HCT116 (cell line): ENCODE measurements around the gene VCX3B.

Experiments used
- ELF1 ChIP-seq: IDR thresholded peaks from 2 replicates; pipeline ENCODE4 v1.6.1; 2012; ENCODE audit warnings: low read depth, borderline replicate concordance
- EZH2 ChIP-seq: fragments of 200-600 bp; sonication (generic); IDR thresholded peaks from 2 replicates; pipeline ENCODE4 v1.6.1; 2017; ENCODE audit warnings: antibody characterized with exemption, mixed run types
- EZH2phosphoT487 ChIP-seq: fragments of 200-600 bp; IDR thresholded peaks from 2 replicates; pipeline ENCODE4 v1.6.1; 2018; ENCODE audit warnings: antibody characterized with exemption, borderline replicate concordance
- POLR2A ChIP-seq: IDR thresholded peaks from 2 replicates; pipeline ENCODE4 v1.7.0; 2011; ENCODE audit warnings: borderline replicate concordance; ENCODE audit not compliant: insufficient read depth, insufficient read length; ENCODE audit errors: extremely low read depth
- POLR2AphosphoS5 ChIP-seq: IDR thresholded peaks from 2 replicates; pipeline ENCODE4 v1.6.1; 2011; ENCODE audit warnings: mild to moderate bottlenecking, low read depth, low read length, moderate library complexity
- RAD21 ChIP-seq: IDR thresholded peaks from 2 replicates; pipeline ENCODE4 v1.6.1; 2012; ENCODE audit warnings: low read depth, mild to moderate bottlenecking
- SP1 ChIP-seq: IDR thresholded peaks from 2 replicates; pipeline ENCODE4 v1.6.1; 2012; ENCODE audit warnings: low read depth
- YY1 ChIP-seq: IDR thresholded peaks from 2 replicates; pipeline ENCODE4 v1.6.1; 2011; ENCODE audit warnings: low read length, low read depth, moderate library complexity, mild to moderate bottlenecking; ENCODE audit not compliant: insufficient replicate concordance; ENCODE audit errors: extremely low read depth
- ZNF274 ChIP-seq: fragments of 200-500 bp; sonication (Bioruptor generic); IDR thresholded peaks from 2 replicates; pipeline ENCODE4 v1.6.1; 2014; ENCODE audit warnings: mild to moderate bottlenecking, low read depth, low read length, inconsistent platforms
- TF ChIP-seq, protein P1 (sequence below), 3 experiments: fragments of 200-600 bp in 1 of 3; sonication (generic) in 1 of 3; IDR thresholded peaks in 2 of 3; conservative IDR thresholded peaks in 1 of 3; 2 replicates each; pipeline ENCODE4 v1.5.1; 2012 to 2017; ENCODE audit warnings: low read depth in 2 of 3, low read length in 2 of 3, antibody characterized with exemption in 1 of 3, borderline replicate concordance in 1 of 3, control low read depth in 1 of 3, mild to moderate bottlenecking in 1 of 3, mixed read lengths in 1 of 3, mixed run types in 1 of 3, moderate library complexity in 1 of 3; ENCODE audit not compliant: insufficient read depth in 1 of 3

DNA sequence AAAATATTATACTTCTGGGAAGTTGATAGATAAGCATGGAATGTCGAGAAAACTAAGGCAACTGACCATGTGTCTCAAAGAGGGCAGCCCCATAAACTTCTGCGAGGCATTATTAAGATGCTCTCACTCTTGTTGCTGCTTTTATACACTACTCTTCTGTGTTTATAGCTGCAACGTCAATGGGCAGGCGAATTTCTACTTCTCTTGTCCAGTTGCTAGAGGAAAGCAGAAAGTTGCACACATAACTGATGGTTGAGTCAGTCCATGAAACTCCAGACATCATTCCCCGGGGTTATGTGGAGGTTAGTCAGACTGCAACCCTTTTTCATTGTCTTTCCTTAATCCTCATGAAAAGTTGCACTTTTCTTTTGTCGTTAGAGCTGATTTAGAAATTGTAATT, 39.8 kb downstream of the VCX3B start:
- TF ChIP-seq, protein P1, sequence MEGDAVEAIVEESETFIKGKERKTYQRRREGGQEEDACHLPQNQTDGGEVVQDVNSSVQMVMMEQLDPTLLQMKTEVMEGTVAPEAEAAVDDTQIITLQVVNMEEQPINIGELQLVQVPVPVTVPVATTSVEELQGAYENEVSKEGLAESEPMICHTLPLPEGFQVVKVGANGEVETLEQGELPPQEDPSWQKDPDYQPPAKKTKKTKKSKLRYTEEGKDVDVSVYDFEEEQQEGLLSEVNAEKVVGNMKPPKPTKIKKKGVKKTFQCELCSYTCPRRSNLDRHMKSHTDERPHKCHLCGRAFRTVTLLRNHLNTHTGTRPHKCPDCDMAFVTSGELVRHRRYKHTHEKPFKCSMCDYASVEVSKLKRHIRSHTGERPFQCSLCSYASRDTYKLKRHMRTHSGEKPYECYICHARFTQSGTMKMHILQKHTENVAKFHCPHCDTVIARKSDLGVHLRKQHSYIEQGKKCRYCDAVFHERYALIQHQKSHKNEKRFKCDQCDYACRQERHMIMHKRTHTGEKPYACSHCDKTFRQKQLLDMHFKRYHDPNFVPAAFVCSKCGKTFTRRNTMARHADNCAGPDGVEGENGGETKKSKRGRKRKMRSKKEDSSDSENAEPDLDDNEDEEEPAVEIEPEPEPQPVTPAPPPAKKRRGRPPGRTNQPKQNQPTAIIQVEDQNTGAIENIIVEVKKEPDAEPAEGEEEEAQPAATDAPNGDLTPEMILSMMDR (IDR thresholded peaks at IDR 0.05 in 2 of 3, conservative IDR thresholded peaks at IDR 0.05 in 1 of 3; ENCODE audit: borderline replicate concordance in 1 of 3, insufficient read depth in 1 of 3, low read depth in 2 of 3, low read length in 2 of 3) = no peak
- no peak for TF ChIP-seq RAD21
- no peak for TF ChIP-seq ELF1
- no peak for TF ChIP-seq SP1
- TF ChIP-seq POLR2A = no peak
- no peak for TF ChIP-seq YY1
- no peak for TF ChIP-seq POLR2AphosphoS5
- no peak for TF ChIP-seq EZH2
- no peak for TF ChIP-seq ZNF274
- TF ChIP-seq EZH2phosphoT487 = no peak
